Measurements from ENCODE around the gene HFE. TPM values are rescaled to one million over a fixed set of nuclear protein-coding genes. Genes with fewer than 3 reads are reported as not detected.

The HFE gene
- total RNA-seq, 1 experiment from 2014 or later = not detected

DNA sequence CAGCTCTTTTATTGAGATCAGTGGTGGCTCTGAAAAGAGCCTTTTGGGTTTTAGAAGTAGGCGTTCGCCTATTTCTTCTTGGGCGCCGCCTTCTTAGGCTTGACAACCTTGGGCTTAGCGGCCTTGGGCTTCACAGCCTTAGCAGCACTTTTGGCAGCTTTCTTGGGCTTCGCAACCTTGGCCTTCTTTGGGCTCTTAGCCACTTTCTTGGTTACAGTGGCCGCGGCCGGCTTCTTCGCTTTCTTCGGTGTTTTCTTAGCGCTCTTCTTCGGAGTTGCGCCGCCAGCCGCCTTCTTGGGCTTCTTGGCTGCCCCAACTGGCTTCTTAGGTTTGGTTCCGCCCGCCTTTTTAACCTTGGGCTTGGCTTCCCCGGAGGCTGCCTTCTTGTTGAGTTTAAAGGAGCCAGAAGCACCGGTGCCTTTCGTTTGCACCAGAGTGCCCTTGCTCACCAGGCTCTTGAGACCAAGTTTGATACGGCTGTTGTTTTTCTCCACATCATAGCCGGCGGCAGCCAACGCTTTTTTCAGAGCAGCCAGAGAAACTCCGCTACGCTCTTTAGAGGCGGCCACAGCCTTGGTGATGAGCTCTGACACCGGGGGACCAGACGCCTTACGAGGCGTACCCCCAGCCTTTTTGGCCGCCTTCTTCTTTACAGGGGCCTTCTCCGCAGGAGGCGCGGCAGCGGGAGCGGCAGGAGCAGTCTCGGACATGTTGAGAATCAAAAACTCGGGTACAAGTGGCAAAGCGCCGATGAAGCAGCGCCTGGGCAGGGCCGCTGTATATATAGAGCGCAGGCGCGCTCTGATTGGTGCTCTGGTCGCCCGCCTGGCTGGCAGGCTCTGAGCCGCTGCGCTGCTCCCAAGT lies 31.3 kb upstream of the HFE start:
- ATAC-seq (peak; percentile 74), DNase-seq (peak; percentile 96)
- no peaks in the 10 kb centered on the region for H3K36me3 ChIP-seq (ENCODE audit: low read depth, low read length)
- peak overlapping the region; percentile 64; the same call in 1 of the 2 replicates for H2AFZ ChIP-seq (ENCODE audit: low read length)
- peak overlapping the region; percentile 78 for H3K4me3 ChIP-seq (ENCODE audit: low read length)
- H3K9me3 ChIP-seq (ENCODE audit: low read length) = no peaks in the 10 kb centered on the region
- no peaks in the 10 kb centered on the region for H4K20me1 ChIP-seq (ENCODE audit: low read length)
- TF ChIP-seq EZH2 (IDR thresholded peaks at IDR 0.05; ENCODE audit: low read length, unreplicated experiment) (no peak), EZH2phosphoT487 (IDR thresholded peaks at IDR 0.05; ENCODE audit: borderline replicate concordance, low read length) (no peak)
- TF ChIP-seq, protein P1, sequence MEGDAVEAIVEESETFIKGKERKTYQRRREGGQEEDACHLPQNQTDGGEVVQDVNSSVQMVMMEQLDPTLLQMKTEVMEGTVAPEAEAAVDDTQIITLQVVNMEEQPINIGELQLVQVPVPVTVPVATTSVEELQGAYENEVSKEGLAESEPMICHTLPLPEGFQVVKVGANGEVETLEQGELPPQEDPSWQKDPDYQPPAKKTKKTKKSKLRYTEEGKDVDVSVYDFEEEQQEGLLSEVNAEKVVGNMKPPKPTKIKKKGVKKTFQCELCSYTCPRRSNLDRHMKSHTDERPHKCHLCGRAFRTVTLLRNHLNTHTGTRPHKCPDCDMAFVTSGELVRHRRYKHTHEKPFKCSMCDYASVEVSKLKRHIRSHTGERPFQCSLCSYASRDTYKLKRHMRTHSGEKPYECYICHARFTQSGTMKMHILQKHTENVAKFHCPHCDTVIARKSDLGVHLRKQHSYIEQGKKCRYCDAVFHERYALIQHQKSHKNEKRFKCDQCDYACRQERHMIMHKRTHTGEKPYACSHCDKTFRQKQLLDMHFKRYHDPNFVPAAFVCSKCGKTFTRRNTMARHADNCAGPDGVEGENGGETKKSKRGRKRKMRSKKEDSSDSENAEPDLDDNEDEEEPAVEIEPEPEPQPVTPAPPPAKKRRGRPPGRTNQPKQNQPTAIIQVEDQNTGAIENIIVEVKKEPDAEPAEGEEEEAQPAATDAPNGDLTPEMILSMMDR (conservative IDR thresholded peaks at IDR 0.05; ENCODE audit: low read depth, low read length) = no peak
- peaks cover 6% of the 10 kb centered on the region for H3F3A ChIP-seq (ENCODE audit: low read length, unreplicated experiment)
- H3K9me2 ChIP-seq (replicated peaks; ENCODE audit: low read length) = no peaks in the 10 kb centered on the region
- CTCF ChIA-PET = interaction anchor here (0.6 kb wide), 2 partner anchors 25 to 882 kb away, joined by 3 to 4 read pairs; no protein-coding TSS in a partner anchor
- H3K4me2 ChIP-seq (ENCODE audit: low read length) = peak overlapping the region; percentile 87
- peak overlapping the region; percentile 81 for H3K27ac ChIP-seq (ENCODE audit: low read length)
- peaks cover 10% of the 10 kb centered on the region for H3K4me1 ChIP-seq (ENCODE audit: insufficient read depth, low read length)
- H3K79me2 ChIP-seq (ENCODE audit: low read length) = no peaks in the 10 kb centered on the region
- POLR2A ChIA-PET (ENCODE audit: unreplicated experiment) = interaction anchor here (0.5 to 2.5 kb wide), 10 partner anchors 10 to 1837 kb away, joined by 3 to 22 read pairs (median 6); a partner anchor contains a TSS
- intact Hi-C loops (cut with micrococcal nuclease) = loop anchor here (1.0 to 5.0 kb wide), 7 partner anchors 11 to 161 kb away; a partner anchor contains a TSS
- peak overlapping the region; percentile 84 for H3K9ac ChIP-seq (ENCODE audit: low read length)
- no peaks in the 10 kb centered on the region for H3K27me3 ChIP-seq (ENCODE audit: low read length)
- BruUV-seq (replicated peaks) = TSS peak; percentile 97

DNA sequence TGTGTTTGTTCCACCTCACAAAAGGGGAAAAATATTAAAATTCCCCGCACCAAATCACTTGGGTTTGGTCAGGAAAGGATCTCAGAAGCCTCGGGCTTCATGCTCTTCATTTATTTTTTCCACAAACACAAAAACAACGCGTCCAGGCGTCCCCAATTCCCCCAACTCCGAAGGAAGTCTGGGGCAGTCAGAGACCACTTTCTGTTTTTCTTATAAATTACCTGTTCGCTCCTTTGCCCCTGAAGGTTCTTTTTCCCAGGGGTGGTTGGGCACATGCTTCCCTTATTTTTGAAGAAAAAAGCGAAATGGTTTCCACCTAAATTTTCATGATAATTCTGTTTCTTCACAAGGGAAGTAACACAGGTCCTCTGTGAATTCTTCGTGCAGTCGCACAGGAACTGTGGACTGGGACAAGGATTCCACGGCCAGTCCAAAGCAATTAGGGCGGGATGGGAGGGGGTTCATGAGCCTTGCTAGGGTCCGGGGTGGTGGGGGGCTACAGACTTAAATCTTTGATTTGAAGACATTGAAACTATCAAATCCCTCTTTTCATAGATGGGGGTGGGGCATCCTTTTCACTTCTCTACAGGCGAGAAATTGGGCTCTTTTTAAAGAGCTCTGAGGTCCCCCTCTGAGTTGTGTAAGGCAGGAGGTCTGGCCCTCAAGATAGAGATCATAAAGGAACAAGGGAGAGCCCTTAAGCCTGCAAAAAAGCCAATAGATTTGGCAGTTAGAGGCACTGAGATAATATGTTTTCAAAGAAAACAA lies 30.5 kb upstream of the HFE start:
- no peaks in the 10 kb centered on the region for H3K36me3 ChIP-seq (ENCODE audit: low read depth, low read length)
- H3K27me3 ChIP-seq (ENCODE audit: low read length) = no peaks in the 10 kb centered on the region
- peak overlapping the region; percentile 64 for H2AFZ ChIP-seq (ENCODE audit: low read length)
- DNase-seq (peak; percentile 48), ATAC-seq (peak; percentile 16; the same call in 1 of the 2 replicates)
- H3K9me3 ChIP-seq (ENCODE audit: low read length) = no peaks in the 10 kb centered on the region
- ChIA-PET CTCF (interaction anchor here (0.5 to 0.6 kb wide), 2 partner anchors 47 to 883 kb away, joined by 3 to 7 read pairs; a partner anchor contains a TSS), POLR2A (ENCODE audit: unreplicated experiment) (interaction anchor here (0.6 to 2.5 kb wide), 7 partner anchors 11 to 1836 kb away, joined by 3 to 22 read pairs (median 7); a partner anchor contains a TSS)
- H3F3A ChIP-seq (ENCODE audit: low read length, unreplicated experiment) = peaks cover 6% of the 10 kb centered on the region
- no TSS peak for BruUV-seq (replicated peaks)
- H3K9me2 ChIP-seq (replicated peaks; ENCODE audit: low read length) = no peaks in the 10 kb centered on the region
- intact Hi-C loops (cut with micrococcal nuclease) = loop anchor here (2.0 to 5.0 kb wide), 3 partner anchors 46 to 161 kb away; a partner anchor contains a TSS
- H3K9ac ChIP-seq (ENCODE audit: low read length) = peak overlapping the region; percentile 84
- TF ChIP-seq EZH2phosphoT487 (IDR thresholded peaks at IDR 0.05; ENCODE audit: borderline replicate concordance, low read length) = no peak
- no peak for TF ChIP-seq EZH2 (IDR thresholded peaks at IDR 0.05; ENCODE audit: low read length, unreplicated experiment)
- TF ChIP-seq, protein P1 (conservative IDR thresholded peaks at IDR 0.05; ENCODE audit: low read depth, low read length) = no peak
- peak overlapping the region; percentile 87 for H3K4me2 ChIP-seq (ENCODE audit: low read length)
- no peaks in the 10 kb centered on the region for H3K79me2 ChIP-seq (ENCODE audit: low read length)
- peak overlapping the region; percentile 78 for H3K4me3 ChIP-seq (ENCODE audit: low read length)
- peaks cover 10% of the 10 kb centered on the region for H3K4me1 ChIP-seq (ENCODE audit: insufficient read depth, low read length)
- H4K20me1 ChIP-seq (ENCODE audit: low read length) = no peaks in the 10 kb centered on the region
- H3K27ac ChIP-seq (ENCODE audit: low read length) = peak overlapping the region; percentile 81

Data from PC-3 (cell line).